GM19324 (cell line): ENCODE data around the gene DLEU7.

Experiments
- ATAC-seq: cut with Tn5 transposase; IDR thresholded peaks from one replicate; pipeline ENCODE4 v1.9.1; 2021; ENCODE audit warnings: mild to moderate bottlenecking, moderate library complexity; ENCODE audit not compliant: unreplicated experiment, low FRiP score

The DLEU7 gene

GRCh38 chr13:50797091-50797490, 46.4 kb downstream of the DLEU7 start:
- ATAC-seq = no peak

DNA sequence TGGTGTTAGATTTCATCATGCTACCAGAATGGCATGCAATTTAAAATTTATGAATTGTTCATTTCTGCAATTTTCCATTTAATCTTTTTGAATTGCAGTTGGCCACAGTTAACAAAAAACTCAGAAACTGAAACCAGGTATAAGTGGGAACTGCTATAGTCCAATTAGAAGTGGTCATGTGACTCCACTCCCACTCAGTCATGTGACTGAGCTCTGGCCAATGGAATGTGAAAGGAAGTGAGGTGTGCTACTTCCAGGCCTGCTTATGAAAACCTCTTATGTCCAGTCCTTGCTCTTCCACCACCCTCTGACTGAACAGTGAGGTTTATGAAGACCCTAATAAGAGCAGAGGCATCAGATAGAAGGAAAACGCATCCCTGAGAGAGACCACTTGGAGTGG, 47.0 kb downstream of the DLEU7 start:
- no peak for ATAC-seq

GRCh38 chr13:50794226-50794625, 49.3 kb downstream of the DLEU7 start:
- ATAC-seq = no peak

DNA sequence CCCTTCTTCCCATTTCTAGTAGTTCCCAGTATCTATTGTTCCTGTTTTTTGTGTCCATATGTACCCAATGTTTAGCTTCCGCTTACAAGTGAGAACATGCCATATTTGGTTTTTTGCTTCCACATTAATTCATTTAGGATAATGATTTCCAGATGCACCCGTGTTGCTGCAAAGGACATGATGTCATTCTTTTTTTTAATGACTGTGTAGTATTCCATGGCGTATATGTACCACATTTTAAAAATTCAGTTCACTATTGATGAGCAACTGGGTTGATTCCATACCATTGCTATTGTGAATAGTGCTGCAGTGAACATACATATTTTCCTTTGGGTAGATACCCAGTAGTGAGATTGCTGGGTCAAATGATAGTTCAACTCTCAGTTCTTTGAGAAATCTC, 50.5 kb downstream of the DLEU7 start:
- no peak for ATAC-seq

GRCh38 chr13:50788551-50789210, 54.8 kb downstream of the DLEU7 start:
- no peak for ATAC-seq

DNA sequence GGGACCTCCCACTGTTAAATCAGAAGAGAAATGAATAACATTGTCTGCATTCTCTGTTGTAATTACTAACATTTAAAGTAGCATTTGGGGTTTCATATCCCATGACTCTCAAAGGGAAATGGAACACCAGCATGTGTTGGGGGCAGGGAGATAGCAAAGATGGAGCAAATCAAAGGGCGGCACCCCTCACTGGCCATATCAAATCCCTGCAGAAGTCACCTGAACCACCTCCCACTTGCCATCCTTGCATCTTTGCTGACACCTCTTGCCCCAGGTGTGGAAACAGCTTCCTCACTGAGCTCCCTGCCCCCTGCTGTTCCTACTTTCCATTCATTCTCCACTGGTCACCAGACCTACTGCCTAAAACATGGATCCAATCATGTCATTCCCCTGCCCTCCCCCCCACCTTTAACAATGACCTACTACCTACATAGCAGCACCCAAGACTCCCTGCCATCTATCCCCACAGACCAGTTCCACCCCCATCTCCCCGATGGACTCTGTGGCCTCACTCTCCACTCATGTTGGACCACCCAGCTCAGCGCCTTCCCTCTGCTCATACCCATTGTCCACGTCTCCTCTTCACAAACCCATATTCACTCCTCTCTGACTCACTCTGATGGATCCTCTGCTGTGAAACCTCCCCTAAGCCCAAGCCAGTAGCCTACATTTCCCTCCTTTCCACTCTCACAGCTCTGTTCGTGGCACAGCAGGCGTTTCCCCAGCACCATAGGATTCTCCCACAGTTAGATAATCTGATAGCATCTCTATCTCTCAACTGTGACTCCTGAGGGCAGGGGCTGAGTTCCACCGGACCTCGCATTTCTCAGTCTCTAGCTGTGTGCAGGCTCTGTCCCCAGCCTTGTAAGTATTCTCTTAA, 55.9 kb downstream of the DLEU7 start:
- ATAC-seq = no peak

DNA sequence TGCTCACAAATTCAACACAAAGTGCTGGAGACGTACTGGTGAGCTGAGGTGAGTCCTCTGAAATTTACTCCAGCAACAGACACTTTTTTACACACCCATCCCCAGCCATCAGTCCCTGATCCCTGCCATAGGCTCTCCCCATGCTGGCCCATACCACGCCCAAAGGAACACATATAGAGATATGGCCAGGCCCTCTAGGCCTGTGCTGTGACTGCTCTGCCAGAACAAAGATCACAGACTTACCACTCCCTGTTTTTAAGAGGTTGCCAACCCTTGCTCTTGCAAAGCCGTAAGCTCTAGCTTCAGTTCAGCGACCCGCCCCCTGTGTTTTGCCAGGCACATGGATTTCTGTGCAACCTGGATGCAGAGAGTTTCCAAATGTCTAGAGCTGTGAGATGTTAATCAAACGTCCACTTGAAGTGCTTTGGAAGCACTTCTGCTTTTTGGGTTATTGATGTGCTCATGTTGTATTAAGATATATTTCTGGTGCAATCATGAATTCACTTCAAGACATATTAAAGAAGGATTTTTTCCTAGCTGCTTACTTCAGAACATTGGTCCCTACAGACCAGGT, 59.7 kb downstream of the DLEU7 start:
- ATAC-seq = no peak

GRCh38 chr13:50783066-50783465, 60.4 kb downstream of the DLEU7 start:
- ATAC-seq = no peak

DNA sequence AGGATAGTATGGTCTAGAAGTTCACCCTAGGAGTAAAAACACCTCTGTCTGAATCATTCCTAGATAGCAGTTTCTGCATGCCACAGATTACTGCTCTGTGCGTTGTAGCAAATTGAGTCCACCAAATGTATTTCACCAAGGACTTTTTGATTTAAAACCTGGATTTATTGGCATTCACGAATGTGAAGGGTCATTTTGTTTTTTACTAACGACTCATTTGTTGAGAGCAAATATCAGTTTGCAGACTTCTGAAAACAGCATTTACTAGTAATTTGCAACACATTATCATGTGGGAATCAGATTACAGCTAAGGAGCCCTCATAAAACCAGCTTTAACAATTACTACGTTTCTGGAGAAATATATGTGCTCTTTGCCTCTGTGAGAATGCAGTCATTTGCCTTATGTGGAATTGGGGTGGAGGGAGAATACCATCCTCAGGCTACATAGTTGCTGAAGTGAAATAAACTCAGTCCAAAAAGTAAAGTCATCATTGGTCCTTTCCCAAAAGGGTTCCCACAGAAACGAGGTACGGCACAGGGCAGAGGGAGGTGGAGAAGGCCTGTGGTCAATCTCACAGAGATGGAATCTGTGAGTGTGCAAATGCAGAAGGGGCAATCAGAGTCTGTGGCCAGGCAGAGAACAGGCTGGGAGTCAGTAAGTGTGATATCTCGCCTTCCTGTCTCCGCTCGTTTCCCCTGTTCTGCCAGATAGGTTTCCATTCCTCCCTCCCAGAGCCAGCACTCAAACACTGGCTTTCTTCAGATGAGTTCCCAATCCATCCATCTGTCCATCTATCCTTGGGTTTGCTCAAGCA, 63.1 kb downstream of the DLEU7 start:
- no peak for ATAC-seq

- ATAC-seq = no peak
These were observed 63.9 kb downstream of the DLEU7 start for GRCh38 chr13:50779443-50780200.
